Measurements from ENCODE around the gene CCDC186.
A peak's percentile ranks its signal among the peaks of the same experiment; 100 is the strongest.

The CCDC186 gene

DNA sequence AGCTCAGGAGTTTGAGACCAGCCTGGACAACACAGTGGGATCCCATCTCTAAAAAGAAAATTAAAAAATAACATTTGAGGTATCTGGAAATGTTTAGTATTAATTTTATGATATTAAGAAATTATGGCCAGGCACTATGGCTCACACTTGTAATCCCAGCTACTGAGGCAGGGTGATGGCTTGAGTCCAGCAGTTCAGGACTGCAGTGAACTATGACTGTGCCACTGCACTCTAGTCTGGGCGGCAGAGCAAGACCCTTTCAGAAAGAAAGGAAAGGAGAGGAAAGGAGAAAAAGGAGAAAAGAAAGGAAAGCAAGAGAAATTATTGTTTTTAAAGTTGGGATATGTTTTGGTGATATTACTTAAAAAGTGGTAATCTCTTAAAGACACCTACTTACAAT, 2.5 kb upstream of the CCDC186 start:
- TF ChIP-seq, protein P1, sequence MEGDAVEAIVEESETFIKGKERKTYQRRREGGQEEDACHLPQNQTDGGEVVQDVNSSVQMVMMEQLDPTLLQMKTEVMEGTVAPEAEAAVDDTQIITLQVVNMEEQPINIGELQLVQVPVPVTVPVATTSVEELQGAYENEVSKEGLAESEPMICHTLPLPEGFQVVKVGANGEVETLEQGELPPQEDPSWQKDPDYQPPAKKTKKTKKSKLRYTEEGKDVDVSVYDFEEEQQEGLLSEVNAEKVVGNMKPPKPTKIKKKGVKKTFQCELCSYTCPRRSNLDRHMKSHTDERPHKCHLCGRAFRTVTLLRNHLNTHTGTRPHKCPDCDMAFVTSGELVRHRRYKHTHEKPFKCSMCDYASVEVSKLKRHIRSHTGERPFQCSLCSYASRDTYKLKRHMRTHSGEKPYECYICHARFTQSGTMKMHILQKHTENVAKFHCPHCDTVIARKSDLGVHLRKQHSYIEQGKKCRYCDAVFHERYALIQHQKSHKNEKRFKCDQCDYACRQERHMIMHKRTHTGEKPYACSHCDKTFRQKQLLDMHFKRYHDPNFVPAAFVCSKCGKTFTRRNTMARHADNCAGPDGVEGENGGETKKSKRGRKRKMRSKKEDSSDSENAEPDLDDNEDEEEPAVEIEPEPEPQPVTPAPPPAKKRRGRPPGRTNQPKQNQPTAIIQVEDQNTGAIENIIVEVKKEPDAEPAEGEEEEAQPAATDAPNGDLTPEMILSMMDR (IDR thresholded peaks at IDR 0.05; ENCODE audit: insufficient read depth, low read depth, low read length, missing control alignments) = no peak
- H3K4me3 ChIP-seq (ENCODE audit: low read depth, low read length) = no peak overlapping the region
- no peak for DNase-seq (ENCODE audit: low read depth)

DNA sequence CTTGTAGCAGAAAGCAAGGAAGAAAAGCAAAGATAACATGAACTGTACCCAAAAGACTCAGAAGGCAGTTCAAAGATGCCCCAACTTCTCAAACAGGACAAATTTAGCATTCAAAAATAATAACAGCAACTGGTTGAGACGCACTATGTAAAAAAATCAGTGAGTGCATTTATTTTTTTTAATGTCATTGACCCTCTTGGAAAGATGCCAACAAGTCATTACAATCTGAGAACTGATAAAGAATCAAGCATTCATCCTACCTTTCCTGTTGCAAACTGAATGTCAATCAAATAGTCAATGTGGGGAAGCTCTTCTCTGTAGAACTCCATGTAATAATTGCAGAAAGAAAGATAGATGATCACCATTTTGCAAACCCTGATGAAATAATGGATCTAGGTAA, 1.7 kb upstream of the CCDC186 start:
- TF ChIP-seq, protein P1 (IDR thresholded peaks at IDR 0.05; ENCODE audit: insufficient read depth, low read depth, low read length, missing control alignments) = no peak
- no peak overlapping the region for H3K4me3 ChIP-seq (ENCODE audit: low read depth, low read length)
- no peak for DNase-seq (ENCODE audit: low read depth)

DNA sequence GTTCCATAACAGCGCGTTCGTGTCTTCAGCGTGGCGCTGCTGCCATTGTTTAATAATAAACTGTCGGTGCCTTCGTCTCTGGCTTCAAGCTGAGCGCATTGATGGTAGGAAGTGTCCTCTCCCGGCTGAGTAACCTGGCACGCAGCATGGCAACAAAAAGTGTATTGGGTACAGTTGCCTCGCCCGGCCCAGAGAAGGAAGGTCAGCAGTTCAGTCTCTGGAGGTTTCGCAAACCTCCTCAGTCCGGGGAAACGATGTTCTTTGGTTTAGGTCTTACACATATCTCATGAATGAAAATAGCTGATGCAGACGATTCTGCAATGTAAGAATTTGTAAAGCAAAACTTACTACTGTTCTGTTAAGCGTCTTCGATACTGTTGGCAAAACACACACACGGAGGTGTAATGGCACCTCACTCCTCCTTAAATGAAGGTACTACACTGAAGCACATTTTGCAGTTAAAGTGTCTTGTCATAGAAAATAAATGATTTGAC, 739 bp upstream of the CCDC186 start:
- H3K4me3 ChIP-seq (ENCODE audit: low read depth, low read length) = peak overlapping the region; percentile 81
- peak; percentile 34 for DNase-seq (ENCODE audit: low read depth)
- TF ChIP-seq, protein P1 (IDR thresholded peaks at IDR 0.05; ENCODE audit: insufficient read depth, low read depth, low read length, missing control alignments) = no peak

DNA sequence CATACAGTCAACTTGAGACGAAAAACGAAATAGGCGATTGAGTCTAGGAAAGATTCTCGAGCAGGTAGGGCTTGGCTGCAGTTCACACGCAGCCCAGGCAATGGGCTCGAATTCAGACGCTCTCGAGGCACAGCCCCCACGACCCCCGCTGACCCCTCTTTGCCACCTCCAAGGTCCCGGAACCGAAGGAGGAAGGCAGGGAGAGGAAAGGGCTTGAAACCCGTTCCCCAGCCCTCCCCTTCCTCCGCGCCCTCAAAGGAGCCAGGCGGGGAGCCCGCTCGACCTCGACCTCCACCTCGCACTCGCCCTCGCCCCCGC, 441 bp downstream of the CCDC186 start:
- DNase-seq (ENCODE audit: low read depth) = no peak
- TF ChIP-seq, protein P1 (IDR thresholded peaks at IDR 0.05; ENCODE audit: insufficient read depth, low read depth, low read length, missing control alignments) = no peak

DNA sequence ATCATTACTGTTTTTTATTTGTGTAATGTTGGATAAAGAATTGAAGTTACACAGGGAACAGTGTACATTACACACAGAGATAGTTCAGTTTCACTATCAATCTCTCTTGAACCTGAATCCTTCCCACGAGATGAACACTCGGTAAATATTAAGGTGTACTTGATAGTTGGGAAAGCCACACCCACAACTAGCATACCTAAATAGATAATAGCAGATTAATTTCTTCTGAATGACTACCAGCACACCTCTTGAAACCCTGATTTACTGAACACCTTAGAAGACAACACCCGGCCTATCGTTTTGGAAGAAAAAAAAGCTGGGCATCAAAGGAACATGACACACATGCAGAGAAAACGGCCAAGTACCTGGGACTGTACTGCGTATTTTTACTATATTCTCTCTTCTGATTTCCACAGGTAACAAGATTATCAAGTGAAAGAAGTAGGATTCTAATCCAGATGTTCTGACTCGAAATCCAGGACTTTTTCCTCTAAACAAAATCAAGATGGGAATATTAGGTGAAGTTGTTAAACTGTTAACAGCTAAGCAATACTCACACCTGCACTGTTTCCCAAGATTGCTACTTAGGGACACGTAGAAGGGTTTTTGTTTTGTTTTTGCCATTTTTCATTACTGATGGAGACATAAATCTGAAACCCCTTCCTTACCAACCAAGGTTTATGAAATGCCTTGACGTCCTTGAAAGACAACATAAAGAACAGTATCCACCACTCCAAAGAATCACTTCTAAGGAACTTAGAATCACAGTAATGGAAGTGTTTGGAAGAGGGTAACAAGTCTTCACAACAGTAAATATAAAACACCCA, 1.0 kb downstream of the CCDC186 start:
- no peak for DNase-seq (ENCODE audit: low read depth)
- TF ChIP-seq, protein P1 (IDR thresholded peaks at IDR 0.05; ENCODE audit: insufficient read depth, low read depth, low read length, missing control alignments) = no peak
- H3K4me3 ChIP-seq (ENCODE audit: low read depth, low read length) = peak overlapping the region; percentile 81

More for the DNA sequence above, 441 bp downstream of the CCDC186 start:
- peak overlapping the region; percentile 81 for H3K4me3 ChIP-seq (ENCODE audit: low read depth, low read length)

DNA sequence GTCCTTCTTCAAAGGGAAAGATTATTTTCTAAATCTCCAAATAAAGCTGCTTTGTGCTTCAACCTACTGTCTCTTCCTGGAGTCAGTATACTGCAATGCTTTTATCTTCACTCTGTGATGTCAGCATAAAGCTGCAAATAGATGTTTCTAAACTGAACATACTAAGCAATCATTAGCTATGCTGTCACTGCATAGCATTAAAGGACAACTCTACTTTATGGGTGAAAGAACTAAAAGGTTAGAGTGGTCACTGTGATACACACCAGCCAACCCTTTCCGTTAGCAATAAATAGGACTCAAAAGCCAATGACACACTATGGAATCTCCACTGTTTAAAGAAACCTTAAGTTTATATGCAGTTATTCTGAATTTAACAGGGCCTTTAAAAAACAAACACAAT, 1.8 kb downstream of the CCDC186 start:
- no peak for DNase-seq (ENCODE audit: low read depth)
- peak overlapping the region; percentile 81 for H3K4me3 ChIP-seq (ENCODE audit: low read depth, low read length)
- TF ChIP-seq, protein P1 (IDR thresholded peaks at IDR 0.05; ENCODE audit: insufficient read depth, low read depth, low read length, missing control alignments) = no peak

Measured in GM12865 (cell line).